ENCODE results near the gene HPS5.

HPS5 gene

GRCh38 chr11:18235394-18236334 lies 86.3 kb downstream of the HPS5 start:
- DNase-seq (ENCODE audit: low spot score), result no peak

DNA sequence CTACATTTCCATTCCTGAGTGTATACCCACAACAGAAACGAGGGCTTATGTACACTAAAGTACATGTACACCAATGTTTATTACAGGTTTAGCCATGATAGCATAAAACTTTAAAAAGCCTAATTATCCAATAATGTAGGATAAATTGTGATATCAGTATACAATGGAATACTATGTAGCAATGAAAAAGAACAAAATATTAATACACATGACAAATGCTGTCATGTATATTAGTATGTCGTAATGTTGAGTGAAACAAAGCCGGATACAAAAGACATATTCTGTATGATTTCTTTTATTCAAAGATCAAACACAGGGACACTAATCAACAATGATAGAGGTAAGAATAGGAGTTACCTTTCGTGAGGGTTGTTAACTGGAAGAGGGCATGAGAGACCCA lies 88.0 kb downstream of the HPS5 start:
- DNase-seq (ENCODE audit: low spot score), result no peak

DNA sequence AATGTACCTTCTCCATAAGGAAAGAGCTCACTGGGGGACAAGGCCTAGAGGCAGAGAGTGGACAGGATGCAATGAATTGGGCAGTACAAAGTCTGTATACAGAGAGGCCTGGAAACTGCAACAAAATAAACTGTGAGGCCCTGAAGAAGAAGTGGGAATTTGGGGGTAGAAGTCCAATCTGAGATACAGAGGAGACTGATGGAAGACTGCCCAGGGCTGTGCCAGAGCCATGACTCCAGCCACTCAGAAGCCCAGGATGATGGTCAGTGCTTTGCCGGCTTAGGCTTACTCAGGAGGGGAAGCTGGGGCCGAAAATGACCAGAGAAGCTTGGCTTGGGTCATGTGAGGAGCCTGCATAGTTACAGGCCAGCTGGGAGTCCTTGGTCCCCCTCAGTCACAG lies 91.1 kb downstream of the HPS5 start:
- no peak for DNase-seq (ENCODE audit: low spot score)

DNA sequence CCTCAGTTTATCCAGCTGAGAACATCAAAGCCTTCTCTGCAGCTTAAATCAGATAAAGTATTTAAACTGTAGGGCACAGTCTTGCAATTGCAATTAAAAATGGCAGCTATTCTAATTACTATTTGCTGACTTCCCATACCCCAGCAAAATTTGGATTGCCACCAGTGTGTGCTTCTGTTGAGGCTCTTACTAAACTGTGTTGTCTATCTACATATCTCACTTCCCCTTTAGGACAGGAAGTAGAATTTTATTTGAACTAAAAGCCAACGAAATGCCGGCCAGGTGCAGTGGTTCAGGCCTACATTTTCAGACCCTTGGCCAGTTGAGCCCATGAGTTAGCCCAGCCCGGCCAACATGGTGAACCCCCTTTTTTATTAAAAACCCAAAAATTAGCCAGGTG lies 92.4 kb downstream of the HPS5 start:
- DNase-seq (ENCODE audit: low spot score), result no peak
